HG03175 (cell line): ENCODE results near the gene IRF1.
"Not testable (repeated sequence)": the region's sequence is repeated elsewhere in the genome, so short reads cannot be mapped to it uniquely, and the experiment has no call there.

Source experiments
- ATAC-seq: cut with Tn5 transposase; IDR thresholded peaks from one replicate; pipeline ENCODE4 v1.9.1; 2021; ENCODE audit warnings: mild to moderate bottlenecking, moderate library complexity; ENCODE audit not compliant: unreplicated experiment

Gene IRF1

DNA sequence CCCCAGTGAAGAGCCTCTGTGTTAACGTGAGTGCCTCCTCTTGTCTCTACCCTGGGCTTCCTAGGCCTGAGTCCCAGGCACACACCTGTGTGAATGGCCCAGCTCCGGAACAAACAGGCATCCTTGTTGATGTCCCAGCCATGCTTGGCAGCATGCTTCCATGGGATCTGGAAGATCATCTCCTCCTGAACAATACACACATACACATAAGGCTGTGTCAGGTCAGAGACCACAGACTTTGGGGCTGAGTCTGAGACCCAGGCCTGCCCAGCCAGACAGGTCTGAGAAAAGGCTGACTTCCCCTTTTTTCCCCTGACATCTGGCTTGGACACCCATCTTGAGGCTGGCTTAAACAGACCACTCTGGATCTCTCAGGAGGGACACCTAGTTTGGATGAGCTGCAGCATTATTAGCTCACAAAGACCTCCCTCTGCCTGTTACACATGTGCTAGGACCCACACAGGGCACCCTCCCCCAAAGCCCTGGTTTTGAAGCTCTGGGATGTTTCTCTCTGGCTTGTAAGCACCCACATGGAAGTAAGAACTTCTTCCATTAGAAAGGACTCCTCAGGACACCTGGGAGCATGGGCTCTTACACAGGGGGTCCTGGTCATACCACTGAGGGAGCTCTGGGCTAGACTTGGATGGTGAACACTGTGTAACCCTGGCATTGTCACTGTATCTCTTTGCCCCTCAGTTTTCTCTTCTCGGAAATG lies 2.6 kb downstream of the IRF1 start:
- ATAC-seq, result no peak

DNA sequence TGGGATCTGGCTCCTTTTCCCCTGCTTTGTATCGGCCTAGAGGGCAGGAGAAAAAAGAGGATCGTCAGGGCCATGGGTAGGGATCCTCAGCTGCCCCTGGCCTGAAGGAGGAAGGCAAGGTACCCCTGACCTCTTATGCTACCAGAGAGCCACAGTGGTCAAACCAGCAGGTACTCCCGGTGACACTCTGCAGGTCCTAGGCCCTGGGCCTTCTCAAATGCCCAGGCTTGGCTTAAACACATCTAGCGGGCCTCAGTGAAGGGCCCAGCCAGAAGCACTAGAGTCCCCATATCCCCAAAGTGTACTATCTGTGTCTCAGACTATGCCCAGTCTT lies 3.5 kb downstream of the IRF1 start:
- no peak for ATAC-seq

DNA sequence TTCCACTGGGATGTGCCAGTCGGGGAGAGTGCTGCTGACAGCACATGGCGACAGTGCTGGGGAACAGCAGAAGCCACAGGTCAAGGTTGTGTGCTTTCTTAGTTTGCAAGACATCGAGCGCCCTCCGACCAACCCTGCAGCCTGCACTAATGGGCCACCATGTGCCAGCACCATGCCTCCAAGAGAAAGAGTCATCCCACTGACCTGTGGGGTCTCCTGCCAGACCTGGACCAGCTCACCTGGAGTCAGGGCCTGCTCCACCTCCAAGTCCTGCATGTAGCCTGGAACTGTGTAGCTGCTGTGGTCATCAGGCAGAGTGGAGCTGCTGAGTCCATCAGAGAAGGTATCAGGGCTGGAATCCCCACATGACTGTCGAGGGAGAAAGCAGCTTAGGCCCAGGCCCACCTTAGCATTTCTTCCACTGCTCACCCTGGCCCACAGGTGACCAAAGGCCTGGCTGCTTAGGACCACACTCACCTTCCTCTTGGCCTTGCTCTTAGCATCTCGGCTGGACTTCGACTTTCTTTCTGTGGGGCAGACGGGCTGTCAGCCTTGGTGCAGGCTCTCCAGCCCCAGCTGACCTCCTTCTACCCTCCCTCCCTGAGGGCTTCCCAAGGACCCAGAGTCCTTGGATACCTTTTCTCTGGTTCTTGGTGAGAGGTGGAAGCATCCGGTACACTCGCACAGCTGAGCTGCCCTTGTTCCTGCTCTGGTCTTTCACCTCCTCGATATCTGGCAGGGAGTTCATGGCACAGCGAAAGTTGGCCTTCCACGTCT lies 4.1 kb downstream of the IRF1 start:
- no peak for ATAC-seq

DNA sequence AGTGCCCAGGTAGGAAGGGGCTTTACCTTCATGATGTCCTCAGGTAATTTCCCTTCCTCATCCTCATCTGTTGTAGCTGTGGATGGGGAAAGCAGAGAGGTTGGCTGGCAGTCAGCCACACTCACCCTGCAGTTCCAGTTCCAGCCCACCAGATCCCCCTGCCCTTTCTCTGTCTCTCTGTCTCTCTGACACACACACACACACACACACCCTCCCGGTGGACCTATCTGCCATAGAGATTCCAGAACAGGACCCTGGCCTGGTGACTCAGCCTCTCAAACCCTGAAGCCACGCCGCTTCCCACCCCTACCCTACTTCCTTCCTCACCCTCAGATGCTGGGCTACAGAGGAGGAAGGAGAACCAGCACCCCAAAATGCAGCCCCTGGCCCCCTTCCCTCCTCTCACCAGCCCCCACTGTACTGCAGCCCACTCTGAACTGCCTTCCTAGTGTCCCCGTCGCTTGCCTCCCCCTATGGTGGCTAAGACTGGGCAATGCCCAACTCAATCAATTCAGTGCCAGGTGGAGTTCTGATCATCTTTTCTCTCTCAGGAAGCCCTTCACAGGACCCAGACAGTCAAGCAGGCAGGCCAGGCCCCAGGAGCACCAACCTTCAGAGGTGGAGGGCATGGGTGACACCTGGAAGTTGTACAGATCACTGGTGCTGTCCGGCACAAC lies 4.8 kb downstream of the IRF1 start:
- no peak for ATAC-seq

DNA sequence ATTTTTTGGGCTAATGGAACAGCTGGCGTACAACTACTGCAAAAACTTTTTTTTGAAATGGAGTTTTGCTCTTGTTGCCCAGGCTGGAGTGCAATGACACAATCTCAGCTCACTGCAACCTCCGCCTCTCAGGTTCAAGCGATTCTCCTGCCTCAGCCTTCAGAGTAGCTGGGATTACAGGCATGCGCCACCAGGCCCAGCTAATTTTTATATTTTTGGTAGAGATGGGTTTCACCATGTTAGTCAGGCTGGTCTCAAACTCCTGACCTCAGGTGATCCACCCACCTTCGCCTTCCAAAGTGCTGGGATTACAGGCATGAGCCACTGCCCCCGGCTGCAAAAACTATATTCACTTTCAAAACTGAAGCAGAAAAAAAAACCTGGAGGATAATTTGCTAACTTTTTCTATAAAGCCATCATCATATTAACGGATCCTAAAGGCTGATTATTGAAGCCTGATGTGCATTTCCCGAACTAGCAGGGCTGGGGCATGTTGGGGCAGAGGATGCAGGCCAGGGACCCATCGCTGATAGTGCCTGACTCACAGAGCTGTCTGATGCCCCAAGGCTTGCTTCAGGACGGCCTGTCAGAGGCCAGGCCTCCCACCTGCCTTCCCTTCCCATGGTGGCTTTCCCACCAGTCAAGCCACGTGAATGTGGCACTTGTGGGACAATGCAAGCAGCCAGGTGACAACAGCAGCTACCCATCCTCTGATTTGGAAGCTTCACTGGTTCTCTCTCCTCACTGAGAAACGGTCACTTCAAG lies 5.5 kb downstream of the IRF1 start:
- not testable (repeated sequence) for ATAC-seq

DNA sequence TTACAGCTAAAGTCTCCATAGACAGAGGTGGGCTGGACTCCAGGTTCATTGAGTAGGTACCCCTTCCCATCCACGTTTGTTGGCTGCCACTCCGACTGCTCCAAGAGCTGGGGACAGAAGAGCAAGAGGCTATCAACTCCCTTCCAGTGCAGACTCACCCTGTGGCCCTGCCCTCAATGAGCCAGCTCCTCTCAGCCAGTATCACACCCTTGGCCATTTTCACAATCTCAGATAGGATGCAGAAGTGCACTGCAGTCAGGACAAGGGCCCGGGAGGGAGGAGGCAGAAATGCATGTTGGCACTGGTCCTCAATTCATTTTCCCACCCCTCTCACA lies 6.2 kb downstream of the IRF1 start:
- no peak for ATAC-seq

DNA sequence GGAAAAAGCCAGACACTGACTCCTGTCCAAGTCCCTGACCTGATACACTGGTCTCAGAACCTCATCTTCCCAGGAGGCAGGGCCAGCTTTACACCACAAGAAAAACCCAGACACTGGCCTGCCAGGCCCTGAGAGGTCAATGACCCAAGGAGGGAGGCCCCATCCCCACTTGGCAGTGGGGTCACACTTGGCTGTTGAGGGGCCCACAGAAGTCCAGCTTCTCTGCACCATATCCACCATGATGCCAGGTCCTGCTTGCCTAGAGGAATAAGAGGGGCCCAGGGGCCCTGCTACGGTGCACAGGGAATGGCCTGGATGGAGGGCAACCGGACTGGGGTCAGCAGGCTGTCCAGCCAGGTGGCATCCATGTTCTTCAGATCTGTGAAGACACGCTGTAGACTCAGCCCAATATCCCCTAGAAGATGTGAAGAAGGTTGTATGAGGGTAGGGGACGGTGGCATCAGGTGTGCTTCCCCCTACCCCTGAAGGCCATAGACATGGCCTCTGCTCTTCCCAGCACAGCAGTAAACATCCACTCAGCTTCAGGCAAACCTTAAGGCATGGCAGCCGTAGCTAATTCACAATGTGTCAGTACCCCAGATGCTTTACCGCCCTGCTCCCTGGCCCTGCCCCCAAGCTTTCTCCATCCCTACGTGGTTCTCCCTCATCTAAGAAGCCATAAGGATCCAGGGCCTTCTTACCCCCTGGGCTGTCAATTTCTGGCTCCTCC lies 6.7 kb downstream of the IRF1 start:
- no peak for ATAC-seq

DNA sequence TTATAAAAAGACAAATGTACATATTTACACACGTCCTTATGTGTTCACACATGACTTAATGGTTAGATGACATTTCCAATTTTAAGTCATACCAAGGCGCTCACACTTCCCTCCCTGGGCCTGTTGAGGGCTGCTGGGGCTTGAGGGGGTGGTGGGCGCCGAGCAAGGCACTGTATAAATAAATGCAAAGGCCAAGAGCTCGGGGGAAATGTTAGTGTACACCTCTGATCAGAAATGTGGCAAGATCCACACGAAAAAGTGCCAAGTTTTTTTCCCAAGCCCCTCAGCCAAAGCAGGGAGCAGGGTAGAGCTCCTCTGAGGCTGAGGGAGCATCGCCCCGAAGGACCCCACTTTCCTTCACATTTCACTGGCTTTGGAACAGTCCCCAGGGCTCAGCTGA lies 7.5 kb downstream of the IRF1 start:
- no peak for ATAC-seq

DNA sequence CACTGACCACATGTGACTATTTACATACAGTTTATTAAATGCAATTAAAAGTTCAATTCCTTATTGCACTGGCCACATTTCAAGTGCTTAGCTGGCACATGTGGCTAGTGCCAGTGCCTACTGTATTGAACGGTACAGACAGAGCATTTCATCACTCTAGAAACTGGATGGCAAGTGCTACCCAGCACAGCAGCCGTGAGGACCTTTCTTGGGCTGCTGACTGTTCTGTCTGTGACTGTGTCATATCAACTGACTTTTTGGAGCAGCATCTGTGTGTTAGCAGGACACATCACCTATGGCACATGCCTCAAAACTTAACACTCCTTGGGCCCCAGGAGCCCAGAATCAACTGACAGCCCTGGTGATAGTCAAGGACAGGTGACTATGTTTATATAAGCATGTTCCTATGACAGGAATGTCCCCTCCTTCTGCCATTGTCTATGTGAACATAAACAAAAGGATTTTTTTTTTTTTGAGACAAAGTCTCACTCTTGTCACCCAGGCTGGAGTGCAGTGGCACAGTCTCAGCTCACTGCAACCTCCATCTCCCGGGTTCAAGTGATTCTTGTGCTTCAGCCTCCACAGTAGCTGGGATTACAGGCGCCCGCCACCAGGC lies 8.9 kb downstream of the IRF1 start:
- no peak for ATAC-seq

DNA sequence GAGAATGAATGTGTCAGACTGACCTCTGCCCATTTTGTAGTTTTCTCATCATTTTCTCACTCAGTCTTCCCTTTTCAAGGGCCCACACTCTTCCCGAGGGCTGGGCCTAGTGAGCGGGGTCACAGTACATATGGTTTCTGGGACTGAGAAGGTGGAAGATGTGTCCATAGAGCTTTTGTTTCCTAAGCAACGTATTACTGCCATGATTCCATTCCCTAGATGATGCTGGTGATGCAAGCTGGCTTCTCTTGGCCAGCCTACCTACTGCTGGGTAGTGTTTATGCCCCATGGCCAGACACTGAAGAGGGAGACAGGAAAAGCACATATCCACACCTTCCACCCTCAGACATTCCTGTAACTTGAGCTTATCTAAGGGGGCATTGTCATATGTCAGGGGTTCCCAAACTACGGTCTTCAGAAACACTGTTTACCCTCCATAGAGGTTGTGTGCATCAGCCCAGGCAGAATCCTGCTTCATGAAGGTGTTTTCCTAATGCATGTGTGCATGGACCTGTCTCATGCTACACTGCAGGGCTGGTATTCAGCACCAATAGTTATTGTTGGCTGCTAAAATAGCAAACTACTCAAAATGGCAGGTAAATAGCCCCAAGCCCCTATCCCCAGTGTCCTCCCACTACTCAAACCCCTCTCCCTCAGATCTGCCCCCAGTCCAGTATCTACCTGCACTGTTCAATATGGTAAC lies 9.5 kb downstream of the IRF1 start:
- no peak for ATAC-seq

DNA sequence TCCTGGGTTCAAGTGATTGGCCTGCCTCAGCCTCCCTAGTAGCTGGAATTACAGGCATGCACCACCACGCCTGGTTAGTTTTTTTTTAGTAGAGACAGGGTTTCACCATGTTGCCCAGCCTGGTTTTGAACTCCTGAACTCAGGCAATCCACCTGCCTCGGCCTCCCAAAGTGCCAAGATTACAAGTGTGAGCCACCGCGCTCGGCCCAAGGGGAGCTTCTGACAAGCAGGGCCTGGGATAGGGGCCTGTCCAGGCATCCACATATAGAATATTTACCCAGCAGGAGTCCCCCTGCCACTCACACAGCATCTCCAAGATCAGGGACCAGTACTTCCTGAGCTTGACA lies 10.1 kb downstream of the IRF1 start:
- no peak for ATAC-seq

DNA sequence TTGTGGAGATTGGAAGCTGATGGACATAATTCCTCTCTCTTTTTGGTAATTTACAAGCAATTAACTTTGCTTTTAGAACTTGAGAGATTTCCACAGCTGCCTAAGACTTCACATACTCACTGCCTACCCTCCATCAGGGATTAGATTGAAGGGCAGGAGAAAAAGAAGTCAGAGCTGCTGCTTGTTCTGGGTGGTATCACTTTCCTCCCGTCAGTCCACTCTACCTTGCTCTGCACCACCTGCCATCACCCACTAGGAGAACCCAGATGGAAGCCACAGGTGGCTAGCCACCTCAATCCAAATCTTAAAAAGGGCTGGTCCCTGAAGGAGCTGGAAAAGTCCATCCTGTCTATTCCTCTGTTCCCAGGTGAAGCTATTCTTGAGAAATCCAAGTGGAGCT lies 10.5 kb downstream of the IRF1 start:
- no peak for ATAC-seq

DNA sequence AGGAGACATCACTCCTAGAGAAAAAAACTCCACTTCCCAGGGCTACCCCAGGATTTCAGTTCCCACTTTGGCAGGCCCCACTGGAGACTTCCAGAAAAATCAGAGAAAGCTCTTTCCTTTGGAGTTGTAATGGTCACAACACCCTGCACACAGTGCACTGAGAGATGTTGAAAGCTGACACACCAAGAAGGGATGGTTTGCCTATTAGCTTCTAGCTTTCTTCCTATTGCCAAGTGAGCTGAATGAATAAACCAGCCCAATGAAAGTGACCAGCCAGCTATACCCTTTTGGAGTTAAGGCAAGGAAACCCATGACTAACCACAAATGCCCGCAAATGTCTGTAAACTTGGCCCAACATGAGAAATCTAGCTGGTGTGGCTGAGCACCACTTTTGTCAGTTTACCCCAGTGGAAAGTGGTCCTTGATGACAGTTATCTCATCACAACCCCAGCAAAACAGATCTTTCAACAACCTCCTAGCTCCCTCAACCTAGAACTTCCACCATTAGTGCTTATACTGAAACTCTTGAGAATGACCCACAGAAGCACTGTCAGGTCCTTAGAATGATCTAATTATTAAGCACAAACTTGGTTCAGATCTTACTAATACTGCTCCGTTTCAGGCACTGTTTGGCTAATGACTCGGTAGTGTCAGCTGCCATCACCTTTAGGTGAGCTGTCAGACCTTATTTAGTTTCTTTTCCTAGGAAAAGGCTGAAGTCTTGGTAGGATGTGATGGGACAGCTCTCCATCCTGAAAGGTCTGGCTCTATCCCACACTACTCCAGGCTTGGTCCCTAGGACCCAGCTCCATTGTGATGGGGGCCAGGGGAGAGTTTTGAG lies 11.2 kb downstream of the IRF1 start:
- peak; percentile 57 for ATAC-seq

DNA sequence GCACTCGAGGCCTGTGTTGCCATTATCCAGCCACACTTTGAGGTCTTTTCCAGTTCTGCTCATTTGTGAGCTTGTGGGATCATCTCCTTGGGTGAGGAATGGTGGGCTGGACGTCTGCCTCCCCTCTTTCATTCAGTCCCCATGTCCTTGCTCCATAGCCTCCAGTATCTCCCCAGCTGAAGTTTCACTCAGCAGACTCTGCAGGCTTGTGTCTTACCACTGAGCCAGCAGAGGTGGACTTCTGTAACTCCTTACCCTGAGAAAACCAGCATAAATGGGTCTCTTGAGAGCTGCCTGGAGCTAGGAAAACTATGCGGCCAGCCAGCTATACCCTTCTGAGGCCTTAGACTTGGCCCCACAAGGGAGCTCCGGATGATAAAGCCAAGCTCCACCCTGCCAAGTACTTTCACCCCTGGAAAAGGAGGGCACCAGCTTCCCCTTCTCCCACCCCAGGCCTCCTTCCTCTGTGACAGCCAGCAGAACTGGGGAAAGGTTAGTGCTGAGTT lies 12.2 kb downstream of the IRF1 start:
- no peak for ATAC-seq

DNA sequence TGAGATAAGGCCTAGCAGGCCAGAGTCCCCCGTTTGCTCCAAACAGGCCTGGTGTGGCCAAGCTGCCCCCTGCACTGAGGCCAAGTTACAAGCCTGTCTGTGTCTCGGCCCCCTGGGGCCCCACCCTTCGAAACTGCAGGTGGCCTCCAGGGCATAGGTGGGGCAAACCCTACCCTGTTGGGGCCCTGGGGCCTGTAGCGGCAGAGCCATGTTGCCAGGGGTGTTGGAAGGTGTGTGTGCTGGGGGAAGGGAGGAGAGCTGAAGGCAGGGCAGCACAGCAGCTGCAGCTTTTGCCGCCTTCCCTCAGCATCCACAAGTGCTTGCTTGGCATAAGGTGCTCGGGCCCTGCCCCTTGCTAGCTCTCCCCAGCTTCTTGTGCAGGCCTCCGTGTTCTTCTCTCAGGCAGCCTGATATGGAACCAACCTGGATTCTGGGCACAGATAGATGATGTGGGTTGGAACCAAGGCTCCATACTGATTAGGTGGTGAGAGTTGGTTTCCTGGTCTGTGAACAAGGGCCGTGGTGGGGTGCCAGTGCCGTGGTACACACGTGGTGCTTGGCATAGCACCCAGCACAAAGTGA lies 12.7 kb downstream of the IRF1 start:
- ATAC-seq, result no peak

DNA sequence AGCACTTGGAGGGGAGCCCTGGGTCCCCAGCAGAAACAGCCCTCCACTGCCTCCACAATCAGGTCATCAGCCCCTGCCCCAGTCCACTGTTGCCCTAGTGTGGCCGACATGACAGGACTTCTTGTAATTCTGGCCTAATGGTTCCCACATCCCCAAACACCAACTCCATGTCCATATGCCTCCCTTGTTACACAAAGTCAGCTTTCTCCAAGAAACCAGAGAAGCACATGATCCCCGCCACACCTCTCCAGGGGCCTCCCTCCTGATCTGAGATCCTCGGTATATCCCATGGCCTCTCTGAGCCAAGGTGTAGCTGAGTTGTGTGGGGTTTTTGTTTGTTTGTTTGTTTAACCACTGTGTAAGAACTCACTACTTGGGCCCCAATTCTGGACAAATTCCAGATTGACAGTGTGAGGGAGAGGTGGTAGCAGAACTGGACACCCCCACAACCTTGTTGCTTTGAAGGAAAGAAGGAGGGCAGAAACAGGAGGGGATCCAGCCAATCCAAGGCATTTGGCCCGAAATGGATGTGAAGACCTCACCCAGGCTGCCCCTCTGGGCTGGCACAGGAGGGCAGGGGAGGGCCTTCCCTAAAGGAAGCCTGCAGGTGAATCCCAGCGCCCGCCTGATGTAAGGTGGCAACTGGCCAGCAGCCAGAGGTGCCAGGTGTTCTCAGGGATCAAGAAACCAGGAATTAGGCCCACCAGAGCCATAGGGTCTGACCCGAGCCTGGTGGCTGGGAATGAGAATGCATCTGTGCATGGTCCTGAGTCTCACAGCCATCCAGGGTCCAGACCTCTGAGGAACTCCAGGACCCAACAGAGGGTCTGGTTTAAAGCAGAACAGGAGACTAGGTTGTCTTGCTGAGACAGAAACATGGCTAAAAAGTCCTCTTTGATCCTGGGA lies 13.4 kb downstream of the IRF1 start:
- ATAC-seq, result no peak
